Activated CD4-positive, alpha-beta T cell treated with anti-CD3 and anti-CD28 coated beads, Interleukin-2, amount 10 ng/mL, durations not matched to agents 24 days and 14 days (primary cell): ENCODE results near the gene CUL9. TPM values are rescaled to one million over a fixed set of nuclear protein-coding genes. Genes with fewer than 3 reads are reported as not detected.
A peak's percentile ranks its signal among the peaks of the same experiment; 100 is the strongest.

Experiments
- DNase-seq: peaks from one replicate; pipeline ENCODE4 v3.0.0; 2022
- H3K27ac Mint-ChIP-seq: one replicate; pipeline ENCODE4 v1.8.0; 2022; ENCODE audit warnings: mild to moderate bottlenecking, mixed read lengths
- H3K27me3 Mint-ChIP-seq: one replicate; pipeline ENCODE4 v1.8.0; 2022; ENCODE audit warnings: mixed read lengths
- H3K36me3 Mint-ChIP-seq: one replicate; pipeline ENCODE4 v1.8.0; 2022; ENCODE audit warnings: low read depth, mild to moderate bottlenecking, mixed read lengths
- H3K4me1 Mint-ChIP-seq: one replicate; pipeline ENCODE4 v1.8.0; 2021; ENCODE audit warnings: mixed read lengths
- H3K4me3 Mint-ChIP-seq: one replicate; pipeline ENCODE4 v1.8.0; 2022; ENCODE audit warnings: mild to moderate bottlenecking, moderate library complexity, mixed read lengths
- H3K9me3 Mint-ChIP-seq: one replicate; pipeline ENCODE4 v1.8.0; 2021; ENCODE audit warnings: mixed read lengths
- intact Hi-C: fragments of 100-400 bp; cut with micrococcal nuclease; formaldehyde crosslinking; loops from one replicate; pipeline ENCODE4 v1.15.1; 2023
- total RNA-seq: library from RNA; stranded (reverse); gene quantifications from 2 replicates; pipeline ENCODE4 v1.2.3, GENCODE V29; 2022

The CUL9 gene
- total RNA-seq, 1 donor from 2014 or later, result 38.1 TPM

DNA sequence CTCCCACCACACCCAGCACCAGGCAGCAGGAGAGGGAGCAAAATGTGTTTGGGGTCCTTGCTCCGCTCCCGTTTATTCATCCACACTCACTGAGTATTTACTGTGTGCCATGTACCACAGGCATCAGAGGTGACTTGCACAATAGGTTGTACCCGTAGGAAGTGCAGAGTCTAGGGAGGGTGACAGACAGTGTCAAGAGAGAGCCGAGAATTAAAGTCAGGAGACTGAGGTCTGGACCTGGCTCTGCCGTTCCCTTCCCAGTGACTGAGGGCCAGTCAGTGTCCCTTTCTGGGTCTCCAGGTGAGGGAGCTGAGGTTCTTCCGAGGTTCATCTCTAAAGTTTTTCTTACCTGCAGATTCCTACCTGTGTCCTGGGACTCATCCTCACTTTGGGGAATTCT lies 83.6 kb downstream of the CUL9 start:
- Mint-ChIP-seq H3K27me3 (peaks cover 19% of the 10 kb centered on the region), H3K4me3 (no peak overlapping the region), H3K27ac (no peak overlapping the region), H3K9me3 (no peaks in the 10 kb centered on the region), H3K36me3 (no peaks in the 10 kb centered on the region), H3K4me1 (peaks cover 8% of the 10 kb centered on the region)
- intact Hi-C loops, result loop anchor here (5.0 kb wide), 1 partner anchor 67 kb away; no protein-coding TSS in a partner anchor
- DNase-seq, result no peak

DNA sequence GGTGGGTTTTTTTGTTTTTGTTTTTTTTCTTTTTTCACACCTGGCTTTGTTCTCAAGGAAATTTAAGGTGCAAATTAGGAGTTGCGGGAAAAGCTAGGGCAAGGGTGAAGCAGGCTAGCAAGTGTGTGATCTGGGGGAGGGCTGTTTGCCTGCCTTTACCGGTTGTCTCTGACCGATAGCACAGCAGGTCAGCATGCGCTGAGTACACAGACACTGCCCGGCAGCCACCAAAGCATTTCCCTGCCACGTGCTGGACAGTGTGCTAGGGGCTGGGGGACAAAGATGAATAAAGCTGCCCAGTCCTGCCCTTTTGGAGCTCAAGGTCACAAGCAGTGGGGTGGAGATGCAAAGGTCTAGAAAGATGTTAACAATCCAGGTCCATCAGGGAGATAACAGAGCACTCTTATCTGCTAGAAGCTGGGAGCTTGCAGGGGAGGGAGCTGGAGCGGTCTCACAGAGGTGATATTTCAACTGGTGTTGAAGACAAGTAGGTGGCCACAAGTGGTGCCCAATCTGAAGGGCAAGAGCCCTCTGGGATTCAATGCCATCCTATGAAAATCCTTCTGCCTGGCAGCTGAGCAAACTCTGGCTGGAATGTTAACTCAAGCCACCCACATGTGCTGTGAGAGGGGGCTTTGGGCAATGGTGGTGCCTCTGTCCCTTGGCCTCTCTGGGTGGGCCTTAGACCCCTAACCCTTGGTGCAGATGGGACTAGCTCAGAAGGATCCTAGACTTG lies 85.8 kb downstream of the CUL9 start:
- Mint-ChIP-seq H3K36me3 (no peaks in the 10 kb centered on the region), H3K27ac (no peak overlapping the region), H3K9me3 (no peaks in the 10 kb centered on the region), H3K27me3 (peaks cover 31% of the 10 kb centered on the region), H3K4me3 (no peak overlapping the region), H3K4me1 (peaks cover 8% of the 10 kb centered on the region)
- intact Hi-C loops, result loop anchor here (5.0 kb wide), 1 partner anchor 65 kb away; no protein-coding TSS in a partner anchor
- DNase-seq, result no peak

DNA sequence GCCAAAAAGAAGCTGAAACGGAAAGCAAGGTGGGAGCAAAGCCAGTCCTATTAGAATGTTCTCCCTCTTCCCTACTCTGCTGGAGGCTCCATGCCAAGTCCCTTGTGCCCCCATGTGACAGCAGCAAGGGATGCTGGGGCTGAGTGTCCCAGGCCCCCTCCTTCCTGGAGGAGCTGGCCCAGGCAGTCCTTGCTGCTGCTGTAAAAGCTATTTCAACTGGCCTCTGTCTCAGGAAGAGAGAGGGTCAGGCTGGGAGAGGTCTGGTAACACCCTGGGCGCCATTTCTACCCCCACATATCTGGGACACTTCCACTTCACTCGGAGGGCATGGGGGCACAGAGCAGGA lies 86.3 kb downstream of the CUL9 start:
- no peak for DNase-seq
- Mint-ChIP-seq H3K27ac (no peak overlapping the region), H3K4me1 (peaks cover 8% of the 10 kb centered on the region), H3K4me3 (no peak overlapping the region), H3K27me3 (peaks cover 35% of the 10 kb centered on the region), H3K9me3 (no peaks in the 10 kb centered on the region), H3K36me3 (no peaks in the 10 kb centered on the region)
- intact Hi-C loops, result loop anchor here (5.0 kb wide), 1 partner anchor 64 kb away; no protein-coding TSS in a partner anchor

DNA sequence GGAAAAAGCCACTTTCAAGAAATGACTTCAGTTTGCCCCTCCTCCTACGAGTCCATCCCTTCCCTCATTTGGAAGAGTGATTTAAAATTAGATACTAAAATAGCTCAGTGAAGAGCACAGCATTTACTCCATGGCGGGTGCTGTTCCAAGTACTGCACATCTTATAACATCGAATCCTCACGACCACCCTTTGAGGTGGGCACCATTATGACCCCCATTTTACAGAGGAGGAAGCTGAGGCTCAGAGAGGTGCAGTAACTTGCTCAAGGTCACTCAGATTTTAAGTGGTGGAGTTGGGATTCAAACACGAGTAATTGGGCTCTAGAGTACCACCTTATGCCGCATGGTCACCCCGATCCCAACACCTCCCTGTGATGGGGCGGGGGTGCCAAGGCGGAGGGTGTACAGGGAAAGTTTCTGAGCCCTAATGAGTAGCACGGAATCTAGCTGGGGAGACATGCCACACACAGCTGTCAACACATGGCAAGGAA lies 86.8 kb downstream of the CUL9 start:
- peaks cover 8% of the 10 kb centered on the region for H3K4me1 Mint-ChIP-seq
- no peaks in the 10 kb centered on the region for H3K36me3 Mint-ChIP-seq
- H3K27me3 Mint-ChIP-seq, result peaks cover 38% of the 10 kb centered on the region
- intact Hi-C loops, result loop anchor here (5.0 kb wide), 1 partner anchor 63 kb away; no protein-coding TSS in a partner anchor
- no peak for DNase-seq
- H3K27ac Mint-ChIP-seq, result no peak overlapping the region
- no peaks in the 10 kb centered on the region for H3K9me3 Mint-ChIP-seq
- peak overlapping the region; percentile 70 for H3K4me3 Mint-ChIP-seq

DNA sequence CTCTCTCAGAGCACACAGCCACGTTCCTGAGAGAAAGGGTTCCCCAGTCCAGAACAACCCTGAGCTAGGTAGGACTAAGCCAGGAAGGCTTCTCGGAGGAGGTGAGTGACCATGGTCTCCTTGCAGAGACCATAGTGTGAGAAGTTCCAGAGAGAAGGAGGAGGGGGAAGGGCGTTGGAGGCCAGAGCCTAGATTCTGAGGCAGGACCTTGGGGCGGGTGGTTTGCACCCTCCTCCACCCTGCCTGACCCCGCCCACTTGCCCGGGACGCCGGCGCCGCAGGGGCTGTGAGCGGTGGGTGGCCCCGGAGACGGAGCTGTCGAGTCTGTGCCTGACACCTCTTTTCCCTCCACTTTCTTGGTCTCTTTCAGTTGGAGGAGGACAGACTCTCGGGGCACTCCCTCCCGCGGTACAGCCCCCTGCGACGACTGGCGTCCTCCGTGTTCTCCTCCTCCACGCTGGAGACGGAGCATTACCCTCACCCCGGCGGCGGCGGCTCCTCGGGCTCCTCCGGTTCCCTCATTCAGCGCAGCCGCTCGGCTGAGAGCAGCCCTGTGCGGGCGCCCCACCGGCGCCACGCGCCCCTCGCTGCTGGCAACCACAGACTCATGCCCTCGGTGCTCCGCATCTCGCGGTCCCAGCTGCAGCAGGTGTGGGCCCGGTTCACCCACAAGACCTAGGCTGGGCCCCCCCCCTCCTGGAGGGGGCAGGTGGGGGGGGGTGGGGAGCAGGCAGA lies 87.4 kb downstream of the CUL9 start:
- H3K36me3 Mint-ChIP-seq, result no peaks in the 10 kb centered on the region
- no peak overlapping the region for H3K27ac Mint-ChIP-seq
- H3K4me3 Mint-ChIP-seq, result peak overlapping the region; percentile 70
- H3K4me1 Mint-ChIP-seq, result peaks cover 8% of the 10 kb centered on the region
- intact Hi-C loops, result loop anchor here (5.0 kb wide), 1 partner anchor 63 kb away; no protein-coding TSS in a partner anchor
- peak; percentile 84 for DNase-seq
- H3K9me3 Mint-ChIP-seq, result no peaks in the 10 kb centered on the region
- peaks cover 45% of the 10 kb centered on the region for H3K27me3 Mint-ChIP-seq

DNA sequence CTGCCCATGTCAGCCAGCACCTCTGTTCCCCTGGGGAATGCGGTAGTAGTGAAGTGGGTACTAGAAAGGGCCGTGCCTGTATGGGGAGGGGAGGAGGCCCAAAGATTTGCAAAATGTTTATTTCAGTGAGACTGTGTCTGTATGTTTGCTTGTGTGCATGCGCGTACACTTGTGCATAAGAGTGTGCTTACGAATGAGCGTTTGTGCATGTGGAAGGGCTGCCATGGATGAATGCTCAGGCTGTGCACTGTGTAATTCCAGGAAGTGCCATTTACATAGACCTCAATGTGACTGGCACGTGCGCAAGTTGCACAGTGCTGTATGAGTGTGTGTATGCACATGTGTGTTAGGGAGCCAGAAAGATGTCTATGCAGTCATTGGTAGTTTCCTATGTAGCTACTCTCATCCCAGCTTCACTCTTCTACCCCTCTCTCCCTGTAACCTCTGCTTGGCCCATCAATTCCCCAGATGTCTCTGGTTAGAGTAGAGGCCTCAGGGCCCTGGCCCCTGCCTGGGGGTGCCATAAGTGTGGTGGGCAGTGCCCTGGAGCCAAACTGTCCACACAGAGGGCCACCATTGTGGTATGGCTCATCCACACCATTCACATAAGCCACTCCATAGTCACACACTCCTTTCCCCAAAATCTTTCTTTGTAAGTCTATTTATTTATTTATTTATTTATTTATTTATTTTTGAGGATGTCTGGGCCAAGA lies 89.3 kb downstream of the CUL9 start:
- H3K9me3 Mint-ChIP-seq, result no peaks in the 10 kb centered on the region
- no peak overlapping the region for H3K27ac Mint-ChIP-seq
- peaks cover 58% of the 10 kb centered on the region for H3K27me3 Mint-ChIP-seq
- no peak overlapping the region for H3K4me3 Mint-ChIP-seq
- H3K4me1 Mint-ChIP-seq, result peaks cover 13% of the 10 kb centered on the region
- H3K36me3 Mint-ChIP-seq, result peaks cover 3% of the 10 kb centered on the region
- DNase-seq, result no peak
- intact Hi-C loops, result no loop called here

DNA sequence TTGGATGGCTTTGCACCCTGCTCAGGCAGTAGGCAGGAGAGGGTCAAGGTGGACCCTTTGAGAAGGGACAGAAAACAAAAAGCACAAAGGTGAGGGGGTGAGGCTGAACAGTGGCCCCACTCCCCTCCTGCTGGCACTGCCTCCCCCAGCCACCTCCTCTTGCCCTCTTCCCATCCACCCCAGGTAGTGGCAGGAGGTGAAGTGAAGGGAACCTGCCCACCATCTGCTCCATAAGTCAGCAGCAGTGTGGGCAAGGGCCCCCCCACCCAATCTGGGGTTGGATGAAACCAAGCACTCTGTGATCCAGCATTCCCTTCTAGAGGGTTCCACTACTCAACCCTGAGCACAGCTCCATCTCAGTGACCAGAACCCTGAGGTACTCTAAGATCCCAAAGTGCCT lies 89.9 kb downstream of the CUL9 start:
- H3K4me1 Mint-ChIP-seq, result peaks cover 17% of the 10 kb centered on the region
- no peak overlapping the region for H3K27ac Mint-ChIP-seq
- peaks cover 3% of the 10 kb centered on the region for H3K36me3 Mint-ChIP-seq
- H3K27me3 Mint-ChIP-seq, result peaks cover 63% of the 10 kb centered on the region
- intact Hi-C loops, result no loop called here
- no peak overlapping the region for H3K4me3 Mint-ChIP-seq
- no peak for DNase-seq
- H3K9me3 Mint-ChIP-seq, result no peaks in the 10 kb centered on the region

DNA sequence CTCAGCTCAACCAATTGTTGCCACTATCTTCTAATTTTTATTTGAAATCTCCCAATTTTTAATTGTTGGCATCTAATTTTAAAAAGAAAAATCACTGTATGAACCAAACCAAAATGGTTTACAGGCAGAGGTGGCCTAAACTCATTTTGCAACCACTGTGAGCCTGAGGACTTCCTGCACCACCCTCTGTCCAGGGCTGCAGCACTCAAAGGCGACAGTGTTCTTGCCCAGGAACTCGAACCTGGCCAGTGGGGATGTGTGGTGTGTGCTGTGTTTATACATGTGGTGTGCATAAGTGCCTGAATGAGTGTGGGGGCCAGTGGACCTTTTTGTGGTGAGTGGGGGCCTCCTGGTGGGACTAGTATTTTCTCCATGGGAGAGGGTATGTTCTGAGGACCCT lies 91.7 kb downstream of the CUL9 start:
- no peak for DNase-seq
- intact Hi-C loops, result no loop called here
- H3K27me3 Mint-ChIP-seq, result peaks cover 72% of the 10 kb centered on the region
- H3K36me3 Mint-ChIP-seq, result peaks cover 3% of the 10 kb centered on the region
- H3K4me3 Mint-ChIP-seq, result no peak overlapping the region
- no peak overlapping the region for H3K27ac Mint-ChIP-seq
- peaks cover 17% of the 10 kb centered on the region for H3K4me1 Mint-ChIP-seq
- H3K9me3 Mint-ChIP-seq, result no peaks in the 10 kb centered on the region

Other genes with a start within 250 kb of the CUL9 start
- gene GNMT, start 221.4 kb upstream of the CUL9 start, total RNA-seq, result 0.24 and 0.70 TPM in 2 replicates
- 24.0 and 24.1 TPM in 2 replicates for gene PEX6, start 203.0 kb upstream of the CUL9 start, total RNA-seq
- gene PPP2R5D, start 197.6 kb upstream of the CUL9 start, total RNA-seq, result 54.2 and 54.6 TPM in 2 replicates
- 93.5 and 94.3 TPM in 2 replicates for gene MEA1, start 168.2 kb upstream of the CUL9 start, total RNA-seq
- gene KLHDC3, start 167.9 kb upstream of the CUL9 start, total RNA-seq, result 73.8 and 77.5 TPM in 2 replicates
- 79.9 and 83.4 TPM in 2 replicates for gene RRP36, start 160.6 kb upstream of the CUL9 start, total RNA-seq
- 22.6 and 24.7 TPM in 2 replicates for gene CUL7, start 128.3 kb upstream of the CUL9 start, total RNA-seq
- gene MRPL2, start 122.8 kb upstream of the CUL9 start, total RNA-seq, result 83.8 and 103 TPM in 2 replicates
- 9.5 and 10.7 TPM in 2 replicates for gene KLC4, start 122.6 kb upstream of the CUL9 start, total RNA-seq
- 3.4 and 4.3 TPM in 2 replicates for gene PTK7, start 105.9 kb upstream of the CUL9 start, total RNA-seq
- gene SRF, start 10.9 kb upstream of the CUL9 start, total RNA-seq, result 54.3 and 55.2 TPM in 2 replicates
- 78.9 and 79.6 TPM in 2 replicates for gene DNPH1, start 47.3 kb downstream of the CUL9 start, total RNA-seq
- gene TTBK1, start 61.3 kb downstream of the CUL9 start, total RNA-seq, result 0.62 and 0.72 TPM in 2 replicates
- not detected in 2 replicates for gene SLC22A7, start 116.1 kb downstream of the CUL9 start, total RNA-seq
- 0.43 and 0.79 TPM in 2 replicates for gene CRIP3, start 126.6 kb downstream of the CUL9 start, total RNA-seq
- gene ZNF318, start 187.5 kb downstream of the CUL9 start, total RNA-seq, result 9.3 and 10.3 TPM in 2 replicates
- gene ABCC10, start 245.3 kb downstream of the CUL9 start, total RNA-seq, result 38.2 and 40.0 TPM in 2 replicates